ENCODE data around the gene RAPGEF6. TPM values are rescaled to one million over a fixed set of nuclear protein-coding genes. Genes with fewer than 3 reads are reported as not detected.
A peak's percentile ranks its signal among the peaks of the same experiment; 100 is the strongest.

RAPGEF6 gene
- total RNA-seq, 1 experiment from 2014 or later, result 9.7 TPM

DNA sequence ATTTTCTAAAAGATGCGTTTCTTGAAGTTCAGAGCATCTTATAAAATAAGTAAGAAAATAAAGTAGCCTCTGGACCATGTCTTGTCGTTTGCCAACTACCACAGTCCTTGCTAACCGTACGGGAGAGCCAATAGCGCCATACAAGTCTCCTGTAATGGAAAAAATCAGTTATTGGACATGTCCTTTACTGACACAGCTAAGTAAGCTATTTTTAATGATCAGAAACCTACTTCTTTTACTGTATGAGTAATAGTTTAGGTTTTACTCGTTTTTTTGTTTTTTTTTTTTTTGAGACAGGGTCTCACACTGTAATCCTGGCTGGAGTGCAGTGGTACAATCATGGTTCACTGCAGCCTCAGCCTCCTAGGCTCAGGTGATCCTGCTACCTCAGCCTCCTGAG is 37.7 kb upstream of the RAPGEF6 start:
- Histone ChIP-seq H3K79me2 (ENCODE audit: low read length) (no peaks in the 10 kb centered on the region), H3K27me3 (ENCODE audit: low read length) (no peaks in the 10 kb centered on the region), H3K36me3 (ENCODE audit: low read depth, low read length) (peaks cover 6% of the 10 kb centered on the region; the same call in 1 of the 2 replicates), H2AFZ (ENCODE audit: low read length) (no peak overlapping the region), H3K4me3 (ENCODE audit: low read length) (no peak overlapping the region), H3K4me1 (ENCODE audit: insufficient read depth, low read length) (no peaks in the 10 kb centered on the region), H3K9me2 (replicated peaks; ENCODE audit: low read length) (no peaks in the 10 kb centered on the region), H4K20me1 (ENCODE audit: low read length) (no peaks in the 10 kb centered on the region), H3K4me2 (ENCODE audit: low read length) (no peak overlapping the region), H3F3A (ENCODE audit: low read length, unreplicated experiment) (no peaks in the 10 kb centered on the region), H3K27ac (ENCODE audit: low read length) (no peak overlapping the region), H3K9ac (ENCODE audit: low read length) (no peak overlapping the region), H3K9me3 (ENCODE audit: low read length) (no peaks in the 10 kb centered on the region)
- DNase-seq (no peak), ATAC-seq (no peak)
- BruUV-seq (replicated peaks), result no TSS peak
- intact Hi-C loops (cut with micrococcal nuclease), result loop anchor here (10.0 kb wide), 1 partner anchor 78 kb away; no protein-coding TSS in a partner anchor
- CTCF ChIA-PET, result no interaction called here
- TF ChIP-seq, protein P1, sequence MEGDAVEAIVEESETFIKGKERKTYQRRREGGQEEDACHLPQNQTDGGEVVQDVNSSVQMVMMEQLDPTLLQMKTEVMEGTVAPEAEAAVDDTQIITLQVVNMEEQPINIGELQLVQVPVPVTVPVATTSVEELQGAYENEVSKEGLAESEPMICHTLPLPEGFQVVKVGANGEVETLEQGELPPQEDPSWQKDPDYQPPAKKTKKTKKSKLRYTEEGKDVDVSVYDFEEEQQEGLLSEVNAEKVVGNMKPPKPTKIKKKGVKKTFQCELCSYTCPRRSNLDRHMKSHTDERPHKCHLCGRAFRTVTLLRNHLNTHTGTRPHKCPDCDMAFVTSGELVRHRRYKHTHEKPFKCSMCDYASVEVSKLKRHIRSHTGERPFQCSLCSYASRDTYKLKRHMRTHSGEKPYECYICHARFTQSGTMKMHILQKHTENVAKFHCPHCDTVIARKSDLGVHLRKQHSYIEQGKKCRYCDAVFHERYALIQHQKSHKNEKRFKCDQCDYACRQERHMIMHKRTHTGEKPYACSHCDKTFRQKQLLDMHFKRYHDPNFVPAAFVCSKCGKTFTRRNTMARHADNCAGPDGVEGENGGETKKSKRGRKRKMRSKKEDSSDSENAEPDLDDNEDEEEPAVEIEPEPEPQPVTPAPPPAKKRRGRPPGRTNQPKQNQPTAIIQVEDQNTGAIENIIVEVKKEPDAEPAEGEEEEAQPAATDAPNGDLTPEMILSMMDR (conservative IDR thresholded peaks at IDR 0.05; ENCODE audit: low read depth, low read length), result no peak
- no peak for TF ChIP-seq EZH2 (IDR thresholded peaks at IDR 0.05; ENCODE audit: low read length, unreplicated experiment)
- no peak for TF ChIP-seq EZH2phosphoT487 (IDR thresholded peaks at IDR 0.05; ENCODE audit: borderline replicate concordance, low read length)
- POLR2A ChIA-PET (ENCODE audit: unreplicated experiment), result no interaction called here

DNA sequence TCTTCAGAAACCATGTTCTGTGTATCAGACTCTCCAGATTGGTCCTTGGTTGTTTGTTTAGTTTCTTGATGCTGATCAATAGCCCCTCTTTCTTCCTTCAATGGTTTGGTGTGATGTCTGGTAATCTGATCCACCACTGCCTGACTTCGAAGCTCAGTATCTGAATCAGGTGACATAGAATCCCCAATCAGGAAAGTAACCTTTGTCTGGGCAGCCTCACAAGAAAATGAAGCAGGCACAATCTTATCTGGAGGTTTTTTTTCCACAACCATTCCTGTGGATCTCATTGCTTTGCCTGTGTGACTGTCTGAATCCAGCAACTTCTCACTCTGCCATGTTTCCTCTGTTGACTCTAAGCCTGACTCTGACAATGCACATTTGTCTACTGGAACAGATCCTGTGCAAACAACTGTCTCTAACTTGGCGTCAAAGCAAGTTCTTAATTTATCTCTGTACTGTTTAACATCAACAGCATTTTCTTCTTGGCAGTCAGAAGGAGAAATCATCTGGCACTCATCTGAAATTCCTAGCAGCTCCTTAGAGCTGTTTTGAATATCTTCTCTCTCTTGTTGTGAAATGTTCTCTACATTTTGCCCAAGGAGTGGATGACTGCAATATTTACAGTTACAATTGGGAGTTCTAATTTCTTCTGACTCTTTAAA is 37.1 kb upstream of the RAPGEF6 start:
- CTCF ChIA-PET, result no interaction called here
- H3K79me2 ChIP-seq (ENCODE audit: low read length), result no peaks in the 10 kb centered on the region
- H3K4me3 ChIP-seq (ENCODE audit: low read length), result no peak overlapping the region
- H2AFZ ChIP-seq (ENCODE audit: low read length), result no peak overlapping the region
- no peak overlapping the region for H3K4me2 ChIP-seq (ENCODE audit: low read length)
- H3K27me3 ChIP-seq (ENCODE audit: low read length), result no peaks in the 10 kb centered on the region
- POLR2A ChIA-PET (ENCODE audit: unreplicated experiment), result no interaction called here
- no peaks in the 10 kb centered on the region for H3K4me1 ChIP-seq (ENCODE audit: insufficient read depth, low read length)
- no peaks in the 10 kb centered on the region for H3F3A ChIP-seq (ENCODE audit: low read length, unreplicated experiment)
- H3K9me2 ChIP-seq (replicated peaks; ENCODE audit: low read length), result no peaks in the 10 kb centered on the region
- ATAC-seq (peak; percentile 86), DNase-seq (peak; percentile 5)
- TF ChIP-seq EZH2phosphoT487 (IDR thresholded peaks at IDR 0.05; ENCODE audit: borderline replicate concordance, low read length) (no peak), EZH2 (IDR thresholded peaks at IDR 0.05; ENCODE audit: low read length, unreplicated experiment) (no peak)
- TF ChIP-seq, protein P1 (conservative IDR thresholded peaks at IDR 0.05; ENCODE audit: low read depth, low read length), result no peak
- H4K20me1 ChIP-seq (ENCODE audit: low read length), result no peaks in the 10 kb centered on the region
- intact Hi-C loops (cut with micrococcal nuclease), result loop anchor here (10.0 kb wide), 1 partner anchor 77 kb away; no protein-coding TSS in a partner anchor
- no peak overlapping the region for H3K27ac ChIP-seq (ENCODE audit: low read length)
- no peaks in the 10 kb centered on the region for H3K9me3 ChIP-seq (ENCODE audit: low read length)
- H3K36me3 ChIP-seq (ENCODE audit: low read depth, low read length), result peaks cover 6% of the 10 kb centered on the region; the same call in 1 of the 2 replicates
- BruUV-seq (replicated peaks), result TSS peak; percentile 32
- no peak overlapping the region for H3K9ac ChIP-seq (ENCODE audit: low read length)

DNA sequence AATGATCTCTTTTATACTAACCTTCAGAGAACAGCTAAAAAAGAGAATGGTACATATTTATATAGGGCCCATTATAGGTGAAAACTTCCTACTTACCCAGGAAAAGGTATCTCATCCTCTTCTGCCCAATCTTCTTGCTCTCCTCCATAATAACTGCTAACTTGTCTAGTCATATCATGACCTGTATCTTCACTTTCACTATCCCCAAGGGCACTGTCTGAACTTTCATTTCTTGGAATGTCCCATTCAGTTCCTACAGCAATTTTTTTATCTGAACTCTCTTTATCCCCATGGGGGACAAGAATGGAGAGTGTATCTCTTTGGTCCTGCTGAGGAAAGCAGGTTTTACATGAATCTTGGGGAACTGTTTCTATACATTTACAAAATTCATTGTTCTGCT is 36.4 kb upstream of the RAPGEF6 start:
- Histone ChIP-seq H3K4me3 (ENCODE audit: low read length) (no peak overlapping the region), H3K4me2 (ENCODE audit: low read length) (no peak overlapping the region), H3K9me2 (replicated peaks; ENCODE audit: low read length) (no peaks in the 10 kb centered on the region), H3K9ac (ENCODE audit: low read length) (no peak overlapping the region), H3K9me3 (ENCODE audit: low read length) (no peaks in the 10 kb centered on the region), H3K4me1 (ENCODE audit: insufficient read depth, low read length) (no peaks in the 10 kb centered on the region), H4K20me1 (ENCODE audit: low read length) (no peaks in the 10 kb centered on the region), H3K27me3 (ENCODE audit: low read length) (no peaks in the 10 kb centered on the region), H3K79me2 (ENCODE audit: low read length) (no peaks in the 10 kb centered on the region), H3F3A (ENCODE audit: low read length, unreplicated experiment) (no peaks in the 10 kb centered on the region), H3K36me3 (ENCODE audit: low read depth, low read length) (0 out of 2 replicates have a peak, but pooled peaks cover 6% of the 10 kb centered on the region), H3K27ac (ENCODE audit: low read length) (no peak overlapping the region), H2AFZ (ENCODE audit: low read length) (no peak overlapping the region)
- ChIA-PET POLR2A (ENCODE audit: unreplicated experiment) (no interaction called here), CTCF (no interaction called here)
- no peak for ATAC-seq
- TF ChIP-seq, protein P1 (conservative IDR thresholded peaks at IDR 0.05; ENCODE audit: low read depth, low read length), result no peak
- TF ChIP-seq EZH2 (IDR thresholded peaks at IDR 0.05; ENCODE audit: low read length, unreplicated experiment) (no peak), EZH2phosphoT487 (IDR thresholded peaks at IDR 0.05; ENCODE audit: borderline replicate concordance, low read length) (no peak)
- intact Hi-C loops (cut with micrococcal nuclease), result loop anchor here (10.0 kb wide), 1 partner anchor 77 kb away; no protein-coding TSS in a partner anchor
- BruUV-seq (replicated peaks), result no TSS peak
- DNase-seq, result no peak
